ENCODE measurements around the gene IL3. TPM values are rescaled to one million over a fixed set of nuclear protein-coding genes. Genes with fewer than 3 reads are reported as not detected.

IL3 gene
- not detected for total RNA-seq (ENCODE audit: unreplicated experiment)
- long read RNA-seq = 0 reads

DNA sequence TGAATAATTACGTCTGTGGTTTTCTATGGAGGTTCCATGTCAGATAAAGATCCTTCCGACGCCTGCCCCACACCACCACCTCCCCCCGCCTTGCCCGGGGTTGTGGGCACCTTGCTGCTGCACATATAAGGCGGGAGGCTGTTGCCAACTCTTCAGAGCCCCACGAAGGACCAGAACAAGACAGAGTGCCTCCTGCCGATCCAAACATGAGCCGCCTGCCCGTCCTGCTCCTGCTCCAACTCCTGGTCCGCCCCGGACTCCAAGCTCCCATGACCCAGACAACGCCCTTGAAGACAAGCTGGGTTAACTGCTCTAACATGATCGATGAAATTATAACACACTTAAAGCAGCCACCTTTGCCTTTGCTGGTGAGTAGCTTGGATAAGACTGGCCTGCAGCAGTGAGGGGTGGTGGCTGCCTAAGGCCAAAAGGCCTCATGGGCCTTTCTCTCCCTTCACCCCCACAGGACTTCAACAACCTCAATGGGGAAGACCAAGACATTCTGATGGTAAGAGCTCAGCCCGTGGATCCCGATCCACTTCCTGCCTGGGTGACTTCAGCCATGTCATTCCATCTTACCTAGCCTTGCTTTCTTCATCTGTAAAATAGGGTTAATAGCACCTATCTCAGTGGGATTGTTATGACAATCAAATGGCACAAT, at the start of gene IL3:
IL3 (plus strand) TSS at position 155 of the 661 bp plus-strand sequence; CDS start at position 207, 52 bp downstream.
- Mint-ChIP-seq H3K9me3 (ENCODE audit: unreplicated experiment) (no peaks in the 10 kb centered on the region), H3K27ac (ENCODE audit: unreplicated experiment) (no peak within 1 kb of the TSS), H3K4me1 (ENCODE audit: unreplicated experiment) (no peaks in the 10 kb centered on the region), H3K27me3 (ENCODE audit: unreplicated experiment) (peaks cover 10% of the 10 kb centered on the region), H3K36me3 (ENCODE audit: low read depth, unreplicated experiment) (no peaks in the 10 kb centered on the region), H3K4me3 (ENCODE audit: unreplicated experiment) (peak within 1 kb of the TSS; percentile 56)
- DNase-seq (ENCODE audit: low spot score) = no peak
- TF ChIP-seq CTCF (IDR thresholded peaks at IDR 0.05; ENCODE audit: unreplicated experiment) = no peak

DNA sequence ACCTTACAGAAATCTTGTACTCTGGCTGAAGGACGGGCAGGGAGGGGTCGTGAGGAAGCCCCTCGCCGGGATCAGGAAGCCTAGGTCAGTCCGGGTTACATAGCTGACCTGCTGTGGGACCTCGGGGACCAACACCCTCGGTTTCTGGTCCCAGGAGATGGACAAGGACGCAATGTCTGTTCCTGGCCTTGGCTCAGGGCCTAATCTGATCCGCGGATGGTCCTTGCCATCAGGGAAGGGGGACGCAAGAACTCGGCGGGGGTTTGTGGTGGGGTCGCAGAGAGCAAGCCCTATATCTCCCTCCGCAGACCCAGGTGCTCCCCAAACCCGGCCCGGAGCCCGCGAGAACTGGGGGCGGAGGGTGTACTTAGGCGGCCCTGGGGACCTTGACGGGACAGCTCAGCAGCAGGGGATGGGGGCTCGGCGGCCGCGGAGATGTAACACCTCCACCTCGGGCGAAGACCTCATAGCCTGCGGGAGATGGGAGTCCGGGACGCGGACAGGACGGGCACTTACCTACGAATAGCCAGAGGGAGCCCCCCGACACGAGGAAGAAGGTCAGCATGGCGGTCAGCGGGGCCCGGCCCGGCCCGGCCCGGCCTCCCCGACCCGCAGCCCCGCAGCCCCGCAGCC, 49.4 kb upstream of the IL3 start:
- Mint-ChIP-seq H3K27ac (ENCODE audit: unreplicated experiment) (no peak overlapping the region), H3K4me3 (ENCODE audit: unreplicated experiment) (peak overlapping the region; percentile 82), H3K36me3 (ENCODE audit: low read depth, unreplicated experiment) (no peaks in the 10 kb centered on the region), H3K4me1 (ENCODE audit: unreplicated experiment) (peaks cover 12% of the 10 kb centered on the region), H3K27me3 (ENCODE audit: unreplicated experiment) (peaks cover 19% of the 10 kb centered on the region), H3K9me3 (ENCODE audit: unreplicated experiment) (no peaks in the 10 kb centered on the region)
- DNase-seq (ENCODE audit: low spot score) = no peak
- TF ChIP-seq CTCF (IDR thresholded peaks at IDR 0.05; ENCODE audit: unreplicated experiment) = no peak

GRCh38 chr5:132011622-132012343, 48.7 kb upstream of the IL3 start, which contains the start of gene ACSL6:
ACSL6 (minus strand) TSS chr5:132011658; CDS start chr5:132011553, 105 bp downstream.
- H3K27me3 Mint-ChIP-seq (ENCODE audit: unreplicated experiment) = peaks cover 19% of the 10 kb centered on the region
- TF ChIP-seq CTCF (IDR thresholded peaks at IDR 0.05; ENCODE audit: unreplicated experiment) = no peak
- DNase-seq (ENCODE audit: low spot score) = peak; percentile 39
- H3K4me3 Mint-ChIP-seq (ENCODE audit: unreplicated experiment) = peak within 1 kb of the TSS; percentile 82
- peaks cover 12% of the 10 kb centered on the region for H3K4me1 Mint-ChIP-seq (ENCODE audit: unreplicated experiment)
- H3K36me3 Mint-ChIP-seq (ENCODE audit: low read depth, unreplicated experiment) = no peaks in the 10 kb centered on the region
- H3K9me3 Mint-ChIP-seq (ENCODE audit: unreplicated experiment) = no peaks in the 10 kb centered on the region
- no peak within 1 kb of the TSS for H3K27ac Mint-ChIP-seq (ENCODE audit: unreplicated experiment)

GRCh38 chr5:132012371-132013005, 48.0 kb upstream of the IL3 start:
- H3K9me3 Mint-ChIP-seq (ENCODE audit: unreplicated experiment) = no peaks in the 10 kb centered on the region
- peak overlapping the region; percentile 25 for H3K4me3 Mint-ChIP-seq (ENCODE audit: unreplicated experiment)
- no peak overlapping the region for H3K27ac Mint-ChIP-seq (ENCODE audit: unreplicated experiment)
- TF ChIP-seq CTCF (IDR thresholded peaks at IDR 0.05; ENCODE audit: unreplicated experiment) = no peak
- DNase-seq (ENCODE audit: low spot score) = peak; percentile 92
- H3K4me1 Mint-ChIP-seq (ENCODE audit: unreplicated experiment) = peaks cover 12% of the 10 kb centered on the region
- H3K36me3 Mint-ChIP-seq (ENCODE audit: low read depth, unreplicated experiment) = no peaks in the 10 kb centered on the region
- H3K27me3 Mint-ChIP-seq (ENCODE audit: unreplicated experiment) = peaks cover 17% of the 10 kb centered on the region
